Left cardiac atrium (tissue), 4 donors: ENCODE measurements around the gene C10orf53. TPM values are rescaled to one million over a fixed set of nuclear protein-coding genes. Genes with fewer than 3 reads are reported as not detected.

Experiments used
- ATAC-seq, 2 donors: fragments of 200-7000 bp; cut with Tn5 transposase; one replicate each; pipeline ENCODE4 v1.9.1; 2020; ENCODE audit warnings: mild to moderate bottlenecking in 2 of 2, moderate library complexity in 2 of 2
- DNase-seq: peaks from one replicate; pipeline ENCODE4 v3.0.0-alpha.2; 2020
- intact Hi-C, 2 donors: fragments of 100-400 bp; cut with DNase I; formaldehyde crosslinking; loops; one replicate each; pipeline versions ENCODE4 v1.14.1 to v1.15.1; 2022 to 2023
- total RNA-seq, 2 donors: library from RNA; stranded (reverse); fragmentation: NEBNext Ultra II Directional; extraction: Animal tissue kit (Norgen Biotek cat#: 25700); gene quantifications; one replicate each; pipeline ENCODE4 v1.2.1, GENCODE V29; 2021
- donor health status: DM: no; HTN: yes; CAD: no.
- donor health status: DM: no; HTN: yes; CAD: no; lungs with severe emphysema.
- donor health status: DM: yes; HTN: yes; CAD: no.
- donor health status: Dilated cardiomyopathy.

C10orf53 gene
- total RNA-seq, 2 donors from 2014 or later, result not detected

DNA sequence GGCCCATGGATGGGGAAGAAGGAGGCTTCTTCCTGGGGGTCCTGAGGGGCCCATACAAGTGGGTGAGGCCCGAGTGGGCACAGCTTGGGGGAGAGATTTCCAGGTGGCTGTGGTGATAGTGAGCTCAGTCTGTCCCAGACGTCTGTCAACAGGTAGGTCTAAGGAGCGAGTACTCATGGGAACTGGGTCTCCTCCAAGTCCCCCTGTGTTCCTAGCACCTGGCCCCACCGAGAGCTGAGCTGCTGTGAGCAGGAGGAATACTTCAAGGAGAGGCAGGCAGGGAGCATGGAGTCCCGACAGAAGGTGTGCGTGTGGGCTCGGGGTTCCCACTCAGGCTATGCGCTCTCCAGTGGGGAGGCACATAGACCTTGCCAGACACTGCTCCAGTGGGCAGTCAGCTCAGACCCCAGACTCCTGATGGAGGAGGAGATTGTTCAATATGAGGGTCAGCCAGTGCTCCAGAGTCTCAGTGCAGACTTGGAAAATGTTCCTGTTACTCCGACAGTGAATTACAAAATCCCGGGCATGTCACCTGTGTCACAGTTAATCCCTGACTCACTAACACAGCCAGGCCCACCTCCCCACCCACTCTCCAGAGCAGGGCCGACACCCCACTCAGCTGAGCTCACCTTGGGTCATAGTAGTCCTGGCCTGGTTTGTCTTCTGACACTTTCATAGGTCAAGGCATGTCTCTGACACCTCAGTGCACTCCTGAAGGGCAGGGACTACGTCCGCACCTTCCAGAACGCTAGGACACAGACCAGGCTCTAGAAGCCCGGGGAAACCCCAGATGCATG, 28.2 kb upstream of the C10orf53 start:
- DNase-seq, result no peak

DNA sequence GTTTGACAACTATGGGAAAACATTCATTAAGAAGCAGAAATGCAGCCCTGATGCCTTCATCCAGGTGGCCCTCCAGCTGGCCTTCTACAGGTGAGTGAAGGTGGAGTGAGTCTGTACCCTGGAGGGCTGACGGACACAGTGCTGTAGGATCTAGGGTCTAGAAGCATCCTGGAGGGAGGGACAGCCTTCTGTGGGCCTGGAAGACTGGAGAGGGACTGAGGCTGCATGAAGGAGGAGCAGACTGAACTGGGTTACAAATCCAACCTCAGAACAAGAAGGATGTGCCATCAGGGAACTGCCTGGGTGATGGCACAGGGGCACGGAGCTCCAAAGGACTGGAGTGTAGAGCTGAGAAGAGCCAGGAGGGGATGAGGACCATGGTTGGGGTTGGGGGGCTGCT, 27.5 kb upstream of the C10orf53 start:
- no peak for ATAC-seq
- no peak for DNase-seq
- intact Hi-C loops, result no loop called here

More for the DNA sequence above, 28.2 kb upstream of the C10orf53 start:
- intact Hi-C loops, result no loop called here
- ATAC-seq, result no peak

DNA sequence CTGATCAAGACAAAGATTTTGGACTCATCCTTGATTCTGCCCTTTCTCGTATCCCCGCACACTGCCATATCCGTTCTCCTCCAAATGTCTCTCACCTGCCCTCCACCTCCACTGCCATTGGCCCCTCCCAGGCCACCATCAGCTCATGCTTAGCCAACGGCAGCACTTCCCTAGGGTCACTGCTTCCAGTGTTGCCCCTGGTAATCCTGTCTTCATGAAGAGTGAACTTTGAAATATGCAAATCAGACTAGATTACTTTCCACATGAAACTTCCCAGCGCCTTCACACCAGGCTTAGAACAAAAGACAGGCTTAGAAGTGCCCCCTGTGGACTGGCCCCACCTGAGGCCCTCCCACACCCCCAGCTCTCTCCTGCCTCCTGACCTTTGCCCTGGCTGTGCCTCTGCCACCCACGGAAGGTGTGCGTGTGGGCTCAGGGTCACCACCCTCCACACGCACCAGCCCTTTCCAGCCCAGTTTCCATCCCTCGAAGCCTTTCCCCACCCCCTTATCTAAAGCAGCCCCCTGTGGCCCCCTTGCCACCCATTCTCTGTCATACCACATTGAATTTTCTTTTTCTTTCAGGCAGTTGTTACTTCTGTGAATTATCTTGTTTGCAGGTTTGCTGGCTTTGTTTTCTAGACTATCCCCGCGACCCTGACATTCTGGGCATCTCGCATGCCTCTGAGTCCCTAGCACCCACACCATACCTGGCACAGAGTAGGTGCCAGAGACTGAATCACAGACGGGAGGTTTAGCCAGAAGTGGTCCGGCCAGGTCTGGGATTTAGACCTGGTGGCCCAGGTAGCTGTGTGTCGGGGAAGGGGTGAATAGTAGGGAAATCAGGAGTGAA, 26.8 kb upstream of the C10orf53 start:
- DNase-seq (no peak), ATAC-seq (no peak)
- intact Hi-C loops, result no loop called here

DNA sequence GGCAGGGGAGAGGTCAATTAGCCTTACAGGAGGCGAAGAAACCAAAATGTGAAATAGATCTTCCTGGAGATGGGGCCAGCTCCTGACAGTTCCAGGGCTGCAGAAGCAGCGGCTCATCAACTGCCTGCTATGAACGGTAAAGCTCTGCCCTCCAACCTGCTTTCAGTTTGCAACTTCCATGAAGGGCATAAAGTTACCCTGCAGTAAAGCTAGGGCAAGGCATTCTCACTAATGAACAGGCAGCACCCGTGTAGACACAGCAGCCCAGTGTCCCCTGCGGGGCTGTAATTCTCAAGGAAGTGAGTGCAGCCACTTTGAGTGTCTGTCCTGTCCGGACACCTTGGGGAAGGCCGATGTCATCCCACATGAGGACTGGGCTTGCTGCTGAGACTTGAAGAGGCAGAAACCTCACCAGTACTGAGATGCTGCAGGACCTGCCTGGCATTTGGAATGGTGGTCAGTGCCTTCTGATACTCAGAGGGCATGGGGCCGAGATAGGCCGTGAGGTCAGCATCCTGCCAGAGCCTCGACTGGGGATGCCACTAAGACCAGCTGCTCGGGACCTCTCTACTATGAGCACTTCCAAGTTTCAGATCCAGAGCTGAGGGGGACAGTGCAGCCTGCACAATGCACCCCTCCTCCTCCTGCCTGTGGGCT, 26.1 kb upstream of the C10orf53 start:
- DNase-seq (no peak), ATAC-seq (no peak)
- intact Hi-C loops, result no loop called here

DNA sequence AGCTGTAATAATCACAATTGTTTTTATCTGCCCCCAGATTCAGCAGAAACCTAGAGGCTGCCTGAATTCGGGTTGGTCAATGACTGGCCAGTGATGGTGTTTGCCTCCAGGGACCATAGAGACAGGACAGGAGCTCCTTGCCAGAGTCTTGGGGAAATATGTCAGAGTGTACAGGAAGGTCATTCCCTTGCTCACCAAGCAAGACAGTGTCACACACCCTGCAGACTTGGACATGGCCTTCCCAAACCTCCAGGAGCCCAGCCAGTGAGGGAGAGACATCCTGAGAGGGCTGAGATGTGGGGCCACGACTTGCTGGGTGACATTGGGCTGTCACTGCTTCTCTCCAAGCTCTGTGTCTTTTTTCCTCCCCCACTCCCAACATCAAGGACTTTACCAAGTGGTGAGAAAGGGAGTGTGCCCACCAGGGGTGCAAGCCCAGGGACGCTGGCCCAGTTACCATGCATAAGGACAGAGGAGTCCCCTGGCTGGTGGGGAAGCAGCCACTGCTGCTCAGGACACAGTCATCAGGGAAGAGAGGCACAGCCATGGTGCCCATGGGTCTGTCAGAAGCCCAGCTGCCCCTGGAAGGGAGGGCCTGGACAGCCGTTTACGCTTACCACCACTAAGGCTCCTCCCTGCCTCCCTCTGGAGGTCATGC, 25.3 kb upstream of the C10orf53 start:
- DNase-seq (no peak), ATAC-seq (no peak)
- intact Hi-C loops, result no loop called here

DNA sequence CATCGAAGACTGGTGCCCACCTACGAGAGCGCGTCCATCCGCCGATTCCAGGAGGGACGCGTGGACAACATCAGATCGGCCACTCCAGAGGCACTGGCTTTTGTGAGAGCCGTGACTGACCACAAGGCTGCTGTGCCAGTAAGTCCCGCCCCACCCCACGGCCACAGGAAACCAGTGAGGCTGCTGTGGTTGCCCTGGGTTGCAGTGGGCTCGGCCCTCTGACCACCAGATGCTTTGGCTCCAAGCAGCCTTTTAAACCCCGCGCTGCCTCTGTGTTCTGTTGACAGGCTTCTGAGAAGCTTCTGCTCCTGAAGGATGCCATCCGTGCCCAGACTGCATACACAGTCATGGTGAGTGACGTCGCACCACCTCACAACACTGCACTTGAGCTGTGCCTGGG, 24.4 kb upstream of the C10orf53 start:
- intact Hi-C loops, result no loop called here
- no peak for DNase-seq
- no peak for ATAC-seq

DNA sequence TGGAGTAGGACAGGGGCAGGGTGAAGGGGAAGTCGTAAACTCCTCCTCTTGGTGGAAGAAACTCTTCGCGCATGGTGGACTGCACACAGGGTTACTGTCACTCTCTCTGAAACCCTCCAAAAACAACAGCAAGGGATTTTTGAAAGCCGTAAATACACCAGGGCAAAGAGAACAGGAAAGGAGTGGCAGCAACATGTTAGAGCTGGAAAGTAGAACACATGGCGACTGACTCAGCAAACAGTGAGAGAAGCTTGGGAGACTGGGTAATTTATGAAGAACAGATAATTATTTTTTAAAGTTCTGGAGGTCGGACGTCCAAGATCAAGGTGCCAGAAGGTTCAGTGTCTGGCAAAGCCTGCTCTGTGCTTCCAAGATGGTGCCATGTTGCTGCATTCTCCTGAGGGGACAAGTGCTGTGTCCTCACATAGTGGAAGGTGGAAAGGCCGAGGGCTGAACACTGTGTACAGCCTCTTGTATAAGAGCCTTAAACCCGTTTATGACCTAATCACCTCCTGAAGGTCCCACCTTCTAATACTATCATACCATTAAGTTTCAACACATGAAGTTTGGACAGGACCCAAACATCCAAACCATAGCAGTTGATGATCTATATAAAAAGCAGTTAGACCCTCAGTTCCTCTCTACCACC, 22.5 kb upstream of the C10orf53 start:
- intact Hi-C loops, result no loop called here
- ATAC-seq (no peak), DNase-seq (no peak)

DNA sequence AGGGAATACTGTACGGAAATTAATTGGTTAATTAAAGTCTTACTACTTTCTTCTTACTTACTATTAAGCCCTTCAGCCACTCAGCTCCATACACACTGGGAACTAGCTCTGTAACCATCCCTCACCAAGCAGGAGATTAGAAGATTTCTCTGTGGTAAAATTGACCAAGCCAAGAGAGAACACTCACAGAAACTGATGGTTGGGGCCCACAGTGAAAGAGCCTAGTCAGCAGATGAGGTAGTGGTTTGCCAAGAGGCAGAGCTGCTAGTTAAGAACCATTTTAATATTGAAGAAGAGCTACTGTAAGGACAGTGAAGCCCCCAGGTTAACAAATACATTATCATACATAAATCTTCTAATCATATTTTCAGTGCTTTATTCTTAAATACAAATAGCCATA, 21.8 kb upstream of the C10orf53 start:
- ATAC-seq (no peak), DNase-seq (no peak)
- intact Hi-C loops, result no loop called here

DNA sequence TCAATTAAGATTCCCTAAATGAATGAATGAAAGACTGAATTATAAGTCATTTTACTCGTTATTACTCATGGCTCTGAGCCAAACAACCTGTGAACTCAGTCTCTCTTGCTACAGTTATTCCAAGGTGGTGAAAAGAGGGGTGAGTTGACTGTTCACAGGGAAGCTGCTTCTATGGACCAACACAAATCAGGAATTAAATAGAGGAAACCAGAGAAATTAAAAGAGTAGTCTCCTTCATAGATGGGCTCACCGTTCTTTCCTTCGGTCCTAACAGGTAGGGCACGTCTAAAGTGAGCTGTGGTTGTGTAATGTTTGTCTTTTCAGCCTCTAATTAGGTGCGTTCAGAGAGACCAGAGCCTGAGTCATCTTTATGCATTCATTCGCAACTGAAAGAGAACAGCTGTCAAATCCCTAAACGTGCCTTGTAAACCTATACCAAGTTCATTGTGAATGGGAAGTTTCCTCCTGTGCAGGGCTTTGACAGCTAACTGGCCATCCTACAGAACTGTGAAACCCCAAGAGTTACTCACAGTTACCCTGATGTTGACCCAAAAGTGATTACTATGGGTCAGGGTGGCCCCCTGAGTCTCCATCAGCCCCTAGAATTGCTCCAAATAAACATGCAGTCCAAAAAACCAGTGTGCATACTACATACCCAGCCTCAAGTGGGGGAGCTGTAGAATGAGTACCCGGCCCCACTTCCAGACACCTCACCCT, 18.2 kb upstream of the C10orf53 start:
- ATAC-seq, result no peak
- intact Hi-C loops, result no loop called here
- DNase-seq, result no peak

DNA sequence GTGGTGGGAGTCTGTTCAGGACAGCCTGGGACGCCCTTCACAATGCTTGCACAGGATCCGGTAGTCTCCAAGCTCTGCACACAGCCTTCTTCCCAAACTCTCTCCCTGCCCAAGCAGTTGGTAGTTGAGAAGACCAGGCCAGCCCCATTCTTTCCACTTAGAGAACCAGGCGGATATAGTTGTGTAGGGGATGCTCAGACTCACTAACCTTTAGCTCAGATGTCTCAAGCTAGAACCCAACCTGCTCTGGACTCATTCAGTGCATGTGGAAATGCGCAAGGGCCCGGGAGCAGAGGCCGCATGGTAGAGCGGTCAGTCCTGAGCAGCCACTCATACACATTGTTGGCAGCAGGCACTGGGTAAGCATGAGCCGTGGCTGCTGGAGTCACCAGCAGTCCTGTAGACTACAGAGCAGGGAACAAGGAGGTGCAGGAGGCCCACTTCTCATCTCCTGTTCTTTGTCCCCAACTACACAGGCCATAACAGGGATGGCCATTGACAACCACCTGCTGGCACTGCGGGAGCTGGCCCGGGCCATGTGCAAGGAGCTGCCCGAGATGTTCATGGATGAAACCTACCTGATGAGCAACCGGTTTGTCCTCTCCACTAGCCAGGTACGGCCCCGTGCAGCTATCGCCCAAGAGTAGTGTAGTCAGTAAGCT, 17.2 kb upstream of the C10orf53 start:
- intact Hi-C loops, result no loop called here
- ATAC-seq, result no peak

DNA sequence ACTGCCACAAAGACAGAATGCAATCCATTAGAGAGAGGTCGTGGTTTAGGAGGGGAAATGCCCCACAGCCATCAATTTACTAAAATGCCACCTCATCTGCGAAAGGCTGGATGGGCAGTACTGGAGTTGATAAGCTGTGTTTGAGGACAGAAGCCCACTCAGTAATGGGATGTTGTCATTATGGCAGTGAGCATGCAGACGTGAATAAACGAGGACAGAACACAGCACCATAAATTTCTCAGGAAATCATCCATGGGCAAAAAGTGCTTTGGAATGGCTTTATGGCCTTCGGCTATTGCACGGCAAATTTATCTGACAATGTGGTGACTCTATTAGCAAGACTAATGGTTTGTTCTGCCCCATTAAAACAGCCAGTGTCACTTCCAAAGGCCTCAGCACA, 15.9 kb upstream of the C10orf53 start:
- ATAC-seq, result no peak
- intact Hi-C loops, result no loop called here
- no peak for DNase-seq

More for the DNA sequence above, 17.2 kb upstream of the C10orf53 start:
- no peak for DNase-seq

DNA sequence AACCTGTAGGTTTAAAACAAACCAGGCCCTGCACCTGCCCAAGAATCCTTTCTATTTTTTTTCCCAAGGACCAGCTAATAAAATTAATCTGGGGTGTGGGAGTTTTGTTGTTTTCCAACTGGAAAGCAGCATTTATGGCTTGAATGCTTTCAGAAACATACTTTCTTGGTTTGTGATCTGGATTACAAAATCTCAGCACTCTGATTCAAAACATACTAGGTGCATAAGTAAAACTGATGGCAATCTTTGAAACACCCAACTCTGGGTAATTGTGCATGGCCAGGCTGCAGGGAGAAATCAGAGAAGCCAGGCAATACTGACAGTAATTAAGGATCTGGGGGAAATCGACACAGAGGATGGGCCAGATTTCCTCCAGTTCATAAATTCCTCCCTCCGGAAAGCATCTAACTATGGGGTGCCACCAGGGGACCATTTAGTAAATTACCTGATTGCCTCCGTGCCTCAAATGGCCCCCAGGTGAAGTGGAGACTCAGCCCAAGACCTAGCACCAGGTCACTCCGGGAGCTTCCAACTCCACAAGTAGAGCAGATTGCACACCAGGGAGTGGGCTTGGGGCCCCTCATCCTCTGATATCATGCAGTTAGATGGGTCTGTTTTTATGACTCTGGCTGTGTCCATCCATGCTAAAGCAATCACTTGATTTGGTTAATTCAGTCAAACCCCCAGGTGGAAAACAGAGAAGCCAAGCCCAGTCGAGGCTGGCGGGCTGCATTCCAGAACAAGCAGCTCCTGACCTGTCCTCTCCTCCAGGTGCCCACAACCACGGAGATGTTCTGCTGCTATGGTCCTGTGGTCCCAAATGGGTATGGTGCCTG, 15.2 kb upstream of the C10orf53 start:
- intact Hi-C loops, result no loop called here
- ATAC-seq, result no peak
- no peak for DNase-seq

DNA sequence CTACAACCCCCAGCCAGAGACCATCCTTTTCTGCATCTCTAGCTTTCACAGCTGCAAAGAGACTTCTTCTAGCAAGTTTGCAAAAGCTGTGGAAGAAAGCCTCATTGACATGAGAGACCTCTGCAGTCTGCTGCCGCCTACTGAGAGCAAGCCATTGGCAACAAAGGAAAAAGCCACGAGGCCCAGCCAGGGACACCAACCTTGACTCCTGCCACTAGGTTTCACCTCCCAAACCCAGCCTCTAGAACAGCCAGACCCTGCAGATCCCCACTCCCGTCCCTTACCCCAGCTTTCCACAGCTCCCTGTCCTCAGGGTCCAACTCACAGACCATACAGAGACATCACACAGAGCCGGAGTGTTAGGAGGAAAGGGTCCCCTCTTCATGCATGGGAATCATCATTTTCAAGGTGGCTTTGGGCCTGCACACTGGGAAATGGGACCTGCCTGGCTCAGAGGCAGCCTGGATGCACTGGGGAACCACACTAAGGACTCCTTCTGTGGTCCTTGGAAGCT, 14.6 kb upstream of the C10orf53 start:
- DNase-seq (no peak), ATAC-seq (no peak)
- intact Hi-C loops, result no loop called here

DNA sequence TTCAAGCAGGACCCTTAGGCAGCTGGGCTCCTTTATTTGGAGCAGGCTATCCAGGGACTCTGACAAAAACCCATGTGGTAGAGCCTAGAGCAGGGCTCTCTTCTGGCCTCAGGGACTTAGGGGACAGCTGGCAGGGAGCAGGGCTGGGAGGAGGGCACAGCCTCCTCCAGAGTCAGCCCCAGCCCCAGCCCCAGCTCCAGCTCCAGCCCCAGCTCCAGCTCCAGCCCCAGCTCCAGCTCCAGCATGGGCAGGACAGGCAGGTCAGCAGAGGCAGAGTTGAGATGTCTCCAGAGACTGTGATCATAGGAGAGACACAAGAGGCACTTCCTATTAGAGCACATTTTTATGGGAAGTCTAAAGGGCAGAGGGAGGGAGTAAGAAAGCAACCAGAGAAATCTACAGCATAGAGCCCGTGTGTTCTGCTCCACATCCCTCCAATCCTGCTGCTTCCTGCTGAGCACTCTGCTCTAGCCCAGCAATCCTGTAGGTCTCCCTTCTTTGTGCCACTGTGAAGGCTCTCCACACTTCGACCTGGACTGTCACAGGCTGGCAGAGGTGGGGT, 13.3 kb upstream of the C10orf53 start:
- no peak for DNase-seq
- intact Hi-C loops, result no loop called here
- no peak for ATAC-seq

DNA sequence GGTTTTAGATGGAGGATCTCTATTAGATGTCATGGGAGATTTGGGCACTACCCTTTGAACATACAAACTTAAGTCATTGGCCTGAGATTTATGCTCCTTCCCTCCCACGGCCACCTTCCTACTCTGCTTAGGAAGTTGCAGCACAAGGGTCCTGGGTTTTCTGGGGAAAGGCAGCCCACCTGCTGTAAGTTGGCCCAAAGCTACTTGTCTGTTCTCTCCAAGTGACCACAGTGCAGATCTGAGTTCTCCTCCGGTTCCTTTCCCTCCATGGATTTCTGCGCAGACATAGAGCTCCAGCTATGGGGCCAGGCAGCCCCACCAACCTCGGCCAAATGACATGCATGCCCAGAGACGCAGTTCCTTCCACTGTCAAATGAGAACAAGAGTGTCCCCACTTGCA, 12.8 kb upstream of the C10orf53 start:
- ATAC-seq, result no peak

DNA sequence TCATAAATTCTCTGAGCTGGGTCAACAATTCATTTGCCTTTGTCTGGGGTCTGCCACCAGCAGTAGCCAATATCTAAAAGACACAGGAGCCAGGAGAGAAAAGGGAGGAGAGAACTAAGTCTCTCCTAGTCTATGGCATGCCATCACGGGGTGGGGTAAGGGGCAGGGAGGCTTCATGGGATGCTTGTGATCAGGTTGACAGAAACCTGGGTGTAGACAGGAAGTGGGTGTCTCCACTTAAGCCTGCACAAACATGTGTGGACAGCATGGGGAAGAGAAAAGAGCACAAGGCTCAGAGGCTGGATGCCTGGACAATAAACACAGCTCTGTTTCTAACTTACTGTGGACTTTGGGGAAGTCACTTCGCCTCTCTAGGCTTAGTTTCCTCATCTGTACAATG, 11.5 kb upstream of the C10orf53 start:
- DNase-seq (no peak), ATAC-seq (no peak)
- intact Hi-C loops, result no loop called here

More for the DNA sequence above, 12.8 kb upstream of the C10orf53 start:
- intact Hi-C loops, result no loop called here
- DNase-seq, result no peak

DNA sequence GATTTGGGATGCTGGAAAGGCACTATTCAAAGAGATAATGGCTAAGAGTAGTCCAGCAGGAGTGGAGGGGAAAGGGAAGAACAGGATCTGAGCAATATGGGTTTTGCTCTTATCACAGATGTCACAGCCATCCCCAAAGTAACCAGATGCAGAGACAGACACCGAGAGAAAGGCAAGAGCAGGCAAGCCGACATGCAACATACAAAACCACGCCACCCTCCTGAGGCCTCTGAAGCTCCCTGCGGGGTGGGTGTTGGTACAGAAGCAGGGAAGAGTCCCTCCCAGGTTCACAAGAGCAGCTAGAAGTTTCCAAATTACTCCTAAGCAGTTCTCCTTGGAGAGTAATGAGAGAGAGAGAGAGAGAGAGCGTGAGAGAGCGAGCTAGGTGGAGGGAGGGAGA, 10.8 kb upstream of the C10orf53 start:
- no peak for DNase-seq
- intact Hi-C loops, result no loop called here
- no peak for ATAC-seq
